GM12878 (cell line): ENCODE data around the gene C3orf20.

ENCODE experiments used
- EZH2 ChIP-seq: IDR thresholded peaks from 2 replicates; pipeline ENCODE4 v1.6.1; 2012; ENCODE audit warnings: low read depth, mild to moderate bottlenecking, control low read depth, inconsistent platforms, low read length, borderline replicate concordance; ENCODE audit not compliant: control insufficient read depth
- IKZF1 ChIP-seq: fragments of 450-650 bp; conservative IDR thresholded peaks from 2 replicates; pipeline ENCODE4 v1.6.1; 2017; ENCODE audit warnings: antibody characterized with exemption, mild to moderate bottlenecking
- SMC3 ChIP-seq: IDR thresholded peaks from 2 replicates; pipeline ENCODE4 v1.6.1; 2011; ENCODE audit warnings: low read length, improper control_type of control experiment, borderline replicate concordance

- TF ChIP-seq SMC3, result no peak
- no peak for TF ChIP-seq IKZF1
- TF ChIP-seq EZH2, result no peak
Observed at GRCh38 chr3:14768182-14768790, 93.3 kb downstream of the C3orf20 start.
